DOHH2 (cell line): ENCODE data around the gene CMKLR1.

Experiments used
- H3F3A ChIP-seq: fragments of 200-600 bp; sonication (generic), shearing (Covaris generic); 2 replicates; pipeline ENCODE4 v1.6.0; 2016; ENCODE audit warnings: antibody characterized with exemption, mild to moderate bottlenecking; ENCODE audit not compliant: control insufficient read depth, insufficient read depth
- H3K27ac ChIP-seq: fragments of 200-600 bp; sonication (generic); 2 replicates; pipeline ENCODE4 v1.5.1; 2014; ENCODE audit warnings: low read depth, mild to moderate bottlenecking, low read length, moderate library complexity
- H3K27me3 ChIP-seq: fragments of 200-600 bp; sonication (generic); 2 replicates; pipeline ENCODE4 v1.6.1; 2014; ENCODE audit warnings: mild to moderate bottlenecking, low read length, mixed read lengths; ENCODE audit not compliant: control insufficient read depth
- H3K36me3 ChIP-seq: fragments of 200-600 bp; sonication (generic); 2 replicates; pipeline ENCODE4 v1.6.1; 2014; ENCODE audit warnings: mild to moderate bottlenecking, low read length, moderate library complexity, mixed read lengths; ENCODE audit not compliant: control insufficient read depth
- H3K4me1 ChIP-seq: fragments of 200-600 bp; sonication (generic); 2 replicates; pipeline ENCODE4 v1.6.1; 2014; ENCODE audit warnings: mild to moderate bottlenecking, low read length, mixed read lengths; ENCODE audit not compliant: control insufficient read depth
- H3K4me2 ChIP-seq: fragments of 200-600 bp; sonication (generic); 2 replicates; pipeline ENCODE4 v1.6.0; 2014; ENCODE audit warnings: mild to moderate bottlenecking, low read length, moderate library complexity
- H3K4me3 ChIP-seq: fragments of 200-600 bp; sonication (generic); 2 replicates; pipeline ENCODE4 v1.5.1; 2014; ENCODE audit warnings: mild to moderate bottlenecking, low read length, mixed read lengths
- H3K79me2 ChIP-seq: fragments of 200-600 bp; sonication (generic); 2 replicates; pipeline ENCODE4 v1.6.1; 2014; ENCODE audit warnings: mild to moderate bottlenecking, low read length, mixed read lengths; ENCODE audit not compliant: control insufficient read depth
- H3K9me2 ChIP-seq: fragments of 200-600 bp; sonication (generic); replicated peaks from 2 replicates; pipeline ENCODE4 v1.6.1; 2014; ENCODE audit warnings: mild to moderate bottlenecking, low read length, mixed read lengths; ENCODE audit not compliant: control insufficient read depth
- H3K9me3 ChIP-seq: fragments of 200-600 bp; sonication (generic); 2 replicates; pipeline ENCODE4 v1.6.1; 2014; ENCODE audit warnings: antibody characterized with exemption, low read length, mixed read lengths; ENCODE audit not compliant: control insufficient read depth, insufficient read depth
- H4K20me1 ChIP-seq: fragments of 200-600 bp; sonication (generic); 2 replicates; pipeline ENCODE4 v1.6.0; 2014; ENCODE audit warnings: low read depth, mild to moderate bottlenecking, antibody characterized with exemption, low read length, moderate library complexity; ENCODE audit not compliant: control insufficient read depth, insufficient read depth
- CTCF ChIP-seq: fragments of 200-600 bp; sonication (generic); IDR thresholded peaks from one replicate; pipeline ENCODE4 v1.5.1; 2014; ENCODE audit warnings: antibody characterized with exemption, mild to moderate bottlenecking, low read depth, low read length; ENCODE audit not compliant: poor library complexity, severe bottlenecking
- EZH2phosphoT487 ChIP-seq: fragments of 200-600 bp; sonication (generic); IDR thresholded peaks from 2 replicates; pipeline ENCODE4 v1.6.1; 2017; ENCODE audit warnings: borderline replicate concordance, mild to moderate bottlenecking, antibody characterized with exemption, low read length, moderate library complexity, mixed read lengths

CMKLR1 gene

GRCh38 chr12:108346727-108347710 is 7.9 kb upstream of the CMKLR1 start:
- no peaks in the 10 kb centered on the region for H4K20me1 ChIP-seq
- H3K4me3 ChIP-seq = no peak overlapping the region
- no peak overlapping the region for H3K27ac ChIP-seq
- H3K36me3 ChIP-seq = no peaks in the 10 kb centered on the region
- TF ChIP-seq CTCF = no peak
- TF ChIP-seq EZH2phosphoT487 = no peak
- H3K9me2 ChIP-seq = no peaks in the 10 kb centered on the region
- H3F3A ChIP-seq = no peaks in the 10 kb centered on the region
- 0 out of 2 replicates have a peak, but pooled peaks cover 2% of the 10 kb centered on the region for H3K27me3 ChIP-seq
- no peaks in the 10 kb centered on the region for H3K79me2 ChIP-seq
- no peaks in the 10 kb centered on the region for H3K9me3 ChIP-seq
- H3K4me1 ChIP-seq = no peaks in the 10 kb centered on the region
- H3K4me2 ChIP-seq = no peak overlapping the region

DNA sequence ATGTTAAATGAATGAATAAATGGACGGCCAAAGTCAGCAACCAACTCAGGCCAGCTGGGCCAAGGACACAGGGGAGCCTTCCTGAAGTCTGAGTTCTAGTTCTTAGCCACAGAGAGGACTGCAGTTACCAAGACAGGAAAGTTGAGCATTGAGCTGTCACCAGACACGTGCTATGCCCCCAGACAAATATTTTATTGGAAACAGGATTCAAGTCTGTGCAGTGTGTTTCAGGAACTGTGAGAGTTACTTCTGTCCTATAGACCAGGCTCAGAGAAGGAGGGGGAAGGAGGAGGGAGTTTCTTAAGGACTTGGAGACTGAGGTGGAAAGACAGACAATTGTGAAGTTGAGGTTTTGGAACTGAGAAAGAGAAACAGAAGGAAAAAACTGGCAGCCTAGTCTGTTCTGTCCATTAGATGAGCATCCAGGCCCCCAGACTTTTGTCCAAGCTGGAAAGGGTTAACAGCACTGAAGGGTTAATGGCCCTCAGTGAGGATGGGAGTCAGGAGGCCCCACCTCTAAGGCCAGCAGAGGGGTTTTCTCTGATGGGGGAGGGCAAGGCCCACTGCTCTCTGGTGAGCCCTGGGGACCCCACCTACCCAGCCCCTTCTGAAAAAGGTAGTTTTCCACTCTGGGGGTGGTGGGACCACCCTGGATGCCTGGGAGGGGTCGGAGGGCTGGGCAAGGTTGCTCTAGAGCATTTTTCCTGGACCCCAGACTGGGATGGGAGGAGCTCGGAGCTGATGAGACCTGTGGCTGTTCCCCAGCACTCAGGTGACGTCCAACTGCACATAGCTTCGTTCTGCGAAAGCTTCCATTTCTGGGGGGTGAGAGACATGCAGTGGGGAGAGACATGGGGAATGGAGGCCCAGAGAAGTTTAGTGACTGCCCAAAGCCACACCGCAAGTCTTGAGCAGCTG is 6.9 kb upstream of the CMKLR1 start:
- Histone ChIP-seq H3K9me3 (no peaks in the 10 kb centered on the region), H3K27me3 (peaks cover 5% of the 10 kb centered on the region; the same call in 1 of the 2 replicates), H3F3A (no peaks in the 10 kb centered on the region), H4K20me1 (no peaks in the 10 kb centered on the region), H3K4me1 (no peaks in the 10 kb centered on the region), H3K9me2 (no peaks in the 10 kb centered on the region), H3K4me2 (no peak overlapping the region), H3K27ac (no peak overlapping the region), H3K79me2 (no peaks in the 10 kb centered on the region), H3K36me3 (no peaks in the 10 kb centered on the region), H3K4me3 (no peak overlapping the region)
- TF ChIP-seq CTCF = no peak
- TF ChIP-seq EZH2phosphoT487 = no peak

DNA sequence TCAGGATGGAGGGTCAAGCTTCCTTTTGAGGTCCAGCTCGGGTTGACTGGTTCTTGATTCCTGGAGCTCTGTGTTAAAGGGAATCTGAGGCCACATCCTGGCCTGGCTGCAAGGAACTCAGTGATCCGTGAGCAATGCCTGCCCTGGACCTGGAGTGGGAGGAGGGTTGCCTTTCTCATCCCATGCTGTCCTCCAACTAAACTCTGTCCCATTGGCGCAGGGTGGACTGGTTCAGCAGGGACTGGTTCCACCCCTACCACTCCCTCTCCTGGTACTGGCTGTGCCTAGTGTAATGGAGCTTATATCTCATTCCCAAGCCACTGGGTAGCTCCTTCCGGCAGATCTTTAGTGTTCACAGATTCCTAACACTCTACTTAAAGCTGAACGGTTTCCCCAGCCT is 3.9 kb upstream of the CMKLR1 start:
- TF ChIP-seq EZH2phosphoT487 = no peak
- TF ChIP-seq CTCF = no peak
- H3F3A ChIP-seq = no peaks in the 10 kb centered on the region

More for the DNA sequence above, 3.9 kb upstream of the CMKLR1 start:
- peaks cover 24% of the 10 kb centered on the region for H3K27me3 ChIP-seq
- no peaks in the 10 kb centered on the region for H3K79me2 ChIP-seq
- H3K9me3 ChIP-seq = no peaks in the 10 kb centered on the region
- H4K20me1 ChIP-seq = no peaks in the 10 kb centered on the region
- H3K36me3 ChIP-seq = no peaks in the 10 kb centered on the region
- no peaks in the 10 kb centered on the region for H3K4me1 ChIP-seq
- H3K4me3 ChIP-seq = no peak overlapping the region
- no peaks in the 10 kb centered on the region for H3K9me2 ChIP-seq
- H3K4me2 ChIP-seq = no peak overlapping the region
- no peak overlapping the region for H3K27ac ChIP-seq
